ENCODE results near the gene CPSF6.

DNA sequence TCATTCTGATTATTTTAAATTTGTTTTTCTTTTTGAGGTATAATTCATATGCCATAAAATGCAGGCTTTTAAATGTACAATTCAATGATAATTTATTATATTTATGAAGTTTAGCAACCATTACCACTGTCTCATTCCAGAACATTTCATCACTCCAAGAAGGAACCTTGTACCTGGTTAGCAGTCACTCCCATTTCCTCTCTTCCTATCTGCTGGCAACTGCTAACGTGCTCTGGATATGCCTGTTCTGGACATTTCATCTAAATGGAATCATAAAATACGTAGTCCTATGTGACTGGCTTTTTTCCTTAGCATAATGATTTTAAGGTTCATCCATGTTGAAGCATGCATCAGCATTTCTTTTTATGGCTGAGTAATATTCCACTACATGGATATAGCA lies 15.5 kb downstream of the CPSF6 start:
- TF ChIP-seq, protein P1, sequence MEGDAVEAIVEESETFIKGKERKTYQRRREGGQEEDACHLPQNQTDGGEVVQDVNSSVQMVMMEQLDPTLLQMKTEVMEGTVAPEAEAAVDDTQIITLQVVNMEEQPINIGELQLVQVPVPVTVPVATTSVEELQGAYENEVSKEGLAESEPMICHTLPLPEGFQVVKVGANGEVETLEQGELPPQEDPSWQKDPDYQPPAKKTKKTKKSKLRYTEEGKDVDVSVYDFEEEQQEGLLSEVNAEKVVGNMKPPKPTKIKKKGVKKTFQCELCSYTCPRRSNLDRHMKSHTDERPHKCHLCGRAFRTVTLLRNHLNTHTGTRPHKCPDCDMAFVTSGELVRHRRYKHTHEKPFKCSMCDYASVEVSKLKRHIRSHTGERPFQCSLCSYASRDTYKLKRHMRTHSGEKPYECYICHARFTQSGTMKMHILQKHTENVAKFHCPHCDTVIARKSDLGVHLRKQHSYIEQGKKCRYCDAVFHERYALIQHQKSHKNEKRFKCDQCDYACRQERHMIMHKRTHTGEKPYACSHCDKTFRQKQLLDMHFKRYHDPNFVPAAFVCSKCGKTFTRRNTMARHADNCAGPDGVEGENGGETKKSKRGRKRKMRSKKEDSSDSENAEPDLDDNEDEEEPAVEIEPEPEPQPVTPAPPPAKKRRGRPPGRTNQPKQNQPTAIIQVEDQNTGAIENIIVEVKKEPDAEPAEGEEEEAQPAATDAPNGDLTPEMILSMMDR (IDR thresholded peaks at IDR 0.05): no peak
- no peak for TF ChIP-seq POLR2A (IDR thresholded peaks at IDR 0.05)
